K562 (cell line): ENCODE measurements around the gene PLCL2.

ENCODE experiments used
- CBX5 ChIP-seq: IDR thresholded peaks from 2 replicates; pipeline ENCODE4 v1.6.1; 2014; ENCODE audit warnings: low read depth, borderline replicate concordance
- KDM5B ChIP-seq: fragments of 200-600 bp; sonication (generic); IDR thresholded peaks from 2 replicates; pipeline ENCODE4 v1.6.1; 2012; ENCODE audit warnings: low read depth, mild to moderate bottlenecking, moderate library complexity, low read length, control low read depth, inconsistent platforms; ENCODE audit not compliant: insufficient replicate concordance
- MXI1 ChIP-seq: IDR thresholded peaks from 2 replicates; pipeline ENCODE4 v1.6.1; 2011; ENCODE audit warnings: low read depth, mild to moderate bottlenecking, improper control_type of control experiment, low read length
- NFIX ChIP-seq: fragments of 250-450 bp; sonication (Bioruptor Pico); IDR thresholded peaks from 2 replicates; pipeline ENCODE4 v1.4.0; 2020; ENCODE audit warnings: low read depth, mild to moderate bottlenecking, moderate library complexity
- NR3C1 ChIP-seq: sonication (generic); formaldehyde crosslinking; IDR thresholded peaks from 2 replicates; pipeline ENCODE4 v1.8.1; 2022; ENCODE audit warnings: missing genetic modification reagents
- POLR2A ChIP-seq: fragments of 450-650 bp; conservative IDR thresholded peaks from 2 replicates; pipeline ENCODE4 v1.6.1; 2016
- U2AF1 ChIP-seq: fragments of 200-400 bp; formaldehyde crosslinking; optimal IDR thresholded peaks from 2 replicates; pipeline ENCODE3; 2017; ENCODE audit warnings: mild to moderate bottlenecking, low read depth, low read length, moderate library complexity
- ZNF174 ChIP-seq: fragments of 250-450 bp; sonication (Bioruptor Pico); IDR thresholded peaks from 2 replicates; pipeline ENCODE4 v1.4.0; 2020; ENCODE audit warnings: mild to moderate bottlenecking
- ZNF384 ChIP-seq: IDR thresholded peaks from 2 replicates; pipeline ENCODE4 v1.6.1; 2012; ENCODE audit warnings: low read depth, low read length, improper control_type of control experiment
- TF ChIP-seq, protein P1 (sequence below): fragments of 450-650 bp; formaldehyde crosslinking; IDR thresholded peaks from 2 replicates; pipeline ENCODE4 v1.4.0; 2020; ENCODE audit warnings: mild to moderate bottlenecking, moderate library complexity
- TF ChIP-seq, protein P2 (sequence below): sonication (generic); formaldehyde crosslinking; IDR thresholded peaks from 2 replicates; pipeline ENCODE4 v1.9.0; 2022; ENCODE audit warnings: mild to moderate bottlenecking, missing genetic modification reagents
- TF ChIP-seq, protein P3 (sequence below): fragments of 250-450 bp; sonication (Bioruptor Pico); IDR thresholded peaks from 2 replicates; pipeline ENCODE4 v1.5.0; 2020; ENCODE audit warnings: mild to moderate bottlenecking, borderline replicate concordance
- TF ChIP-seq, protein P4 (sequence below), 3 experiments: IDR thresholded peaks in 2 of 3; conservative IDR thresholded peaks in 1 of 3; 2 replicates each; pipeline ENCODE4 v1.5.1; 2011 to 2012; ENCODE audit warnings: low read length in 3 of 3, mild to moderate bottlenecking in 3 of 3, control low read depth in 2 of 3, improper control_type of control experiment in 1 of 3, inconsistent platforms in 1 of 3, low read depth in 1 of 3, mixed read lengths in 1 of 3, moderate library complexity in 1 of 3; ENCODE audit not compliant: insufficient read depth in 2 of 3

GRCh38 chr3:16917256-16917935 lies 32.6 kb downstream of the PLCL2 start:
- TF ChIP-seq NFIX (CRISPR knock-in tag) (no peak), KDM5B (no peak), POLR2A (no peak), ZNF174 (CRISPR knock-in tag) (no peak), MXI1 (no peak), ZNF384 (no peak), NR3C1 (CRISPR knock-in tag) (no peak), CBX5 (no peak), U2AF1 (no peak)
- TF ChIP-seq, protein P1, sequence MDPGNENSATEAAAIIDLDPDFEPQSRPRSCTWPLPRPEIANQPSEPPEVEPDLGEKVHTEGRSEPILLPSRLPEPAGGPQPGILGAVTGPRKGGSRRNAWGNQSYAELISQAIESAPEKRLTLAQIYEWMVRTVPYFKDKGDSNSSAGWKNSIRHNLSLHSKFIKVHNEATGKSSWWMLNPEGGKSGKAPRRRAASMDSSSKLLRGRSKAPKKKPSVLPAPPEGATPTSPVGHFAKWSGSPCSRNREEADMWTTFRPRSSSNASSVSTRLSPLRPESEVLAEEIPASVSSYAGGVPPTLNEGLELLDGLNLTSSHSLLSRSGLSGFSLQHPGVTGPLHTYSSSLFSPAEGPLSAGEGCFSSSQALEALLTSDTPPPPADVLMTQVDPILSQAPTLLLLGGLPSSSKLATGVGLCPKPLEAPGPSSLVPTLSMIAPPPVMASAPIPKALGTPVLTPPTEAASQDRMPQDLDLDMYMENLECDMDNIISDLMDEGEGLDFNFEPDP, result no peak
- TF ChIP-seq, protein P2, sequence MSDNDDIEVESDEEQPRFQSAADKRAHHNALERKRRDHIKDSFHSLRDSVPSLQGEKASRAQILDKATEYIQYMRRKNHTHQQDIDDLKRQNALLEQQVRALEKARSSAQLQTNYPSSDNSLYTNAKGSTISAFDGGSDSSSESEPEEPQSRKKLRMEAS, result no peak
- TF ChIP-seq, protein P3, sequence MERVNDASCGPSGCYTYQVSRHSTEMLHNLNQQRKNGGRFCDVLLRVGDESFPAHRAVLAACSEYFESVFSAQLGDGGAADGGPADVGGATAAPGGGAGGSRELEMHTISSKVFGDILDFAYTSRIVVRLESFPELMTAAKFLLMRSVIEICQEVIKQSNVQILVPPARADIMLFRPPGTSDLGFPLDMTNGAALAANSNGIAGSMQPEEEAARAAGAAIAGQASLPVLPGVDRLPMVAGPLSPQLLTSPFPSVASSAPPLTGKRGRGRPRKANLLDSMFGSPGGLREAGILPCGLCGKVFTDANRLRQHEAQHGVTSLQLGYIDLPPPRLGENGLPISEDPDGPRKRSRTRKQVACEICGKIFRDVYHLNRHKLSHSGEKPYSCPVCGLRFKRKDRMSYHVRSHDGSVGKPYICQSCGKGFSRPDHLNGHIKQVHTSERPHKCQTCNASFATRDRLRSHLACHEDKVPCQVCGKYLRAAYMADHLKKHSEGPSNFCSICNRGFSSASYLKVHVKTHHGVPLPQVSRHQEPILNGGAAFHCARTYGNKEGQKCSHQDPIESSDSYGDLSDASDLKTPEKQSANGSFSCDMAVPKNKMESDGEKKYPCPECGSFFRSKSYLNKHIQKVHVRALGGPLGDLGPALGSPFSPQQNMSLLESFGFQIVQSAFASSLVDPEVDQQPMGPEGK (CRISPR knock-in tag), result no peak
- TF ChIP-seq, protein P4, sequence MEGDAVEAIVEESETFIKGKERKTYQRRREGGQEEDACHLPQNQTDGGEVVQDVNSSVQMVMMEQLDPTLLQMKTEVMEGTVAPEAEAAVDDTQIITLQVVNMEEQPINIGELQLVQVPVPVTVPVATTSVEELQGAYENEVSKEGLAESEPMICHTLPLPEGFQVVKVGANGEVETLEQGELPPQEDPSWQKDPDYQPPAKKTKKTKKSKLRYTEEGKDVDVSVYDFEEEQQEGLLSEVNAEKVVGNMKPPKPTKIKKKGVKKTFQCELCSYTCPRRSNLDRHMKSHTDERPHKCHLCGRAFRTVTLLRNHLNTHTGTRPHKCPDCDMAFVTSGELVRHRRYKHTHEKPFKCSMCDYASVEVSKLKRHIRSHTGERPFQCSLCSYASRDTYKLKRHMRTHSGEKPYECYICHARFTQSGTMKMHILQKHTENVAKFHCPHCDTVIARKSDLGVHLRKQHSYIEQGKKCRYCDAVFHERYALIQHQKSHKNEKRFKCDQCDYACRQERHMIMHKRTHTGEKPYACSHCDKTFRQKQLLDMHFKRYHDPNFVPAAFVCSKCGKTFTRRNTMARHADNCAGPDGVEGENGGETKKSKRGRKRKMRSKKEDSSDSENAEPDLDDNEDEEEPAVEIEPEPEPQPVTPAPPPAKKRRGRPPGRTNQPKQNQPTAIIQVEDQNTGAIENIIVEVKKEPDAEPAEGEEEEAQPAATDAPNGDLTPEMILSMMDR (IDR thresholded peaks at IDR 0.05 in 2 of 3, conservative IDR thresholded peaks at IDR 0.05 in 1 of 3; ENCODE audit: insufficient read depth in 2 of 3, low read depth in 1 of 3, low read length in 3 of 3), result no peak
